Muscle layer of colon (tissue), 2 donors: Measurements from ENCODE around the gene IL32.

Source experiments
- H3K27ac ChIP-seq: one replicate; pipeline ENCODE4 v1.7.0; 2013; ENCODE audit warnings: low read depth, mild to moderate bottlenecking, low read length, moderate library complexity
- H3K27me3 ChIP-seq, 2 donors: one replicate each; pipeline ENCODE4 v1.7.0; 2013; ENCODE audit warnings: low read length in 2 of 2, mild to moderate bottlenecking in 2 of 2; ENCODE audit not compliant: insufficient read depth in 2 of 2, control insufficient read depth in 1 of 2
- H3K36me3 ChIP-seq: one replicate; pipeline ENCODE4 v1.7.0; 2013; ENCODE audit warnings: mild to moderate bottlenecking, low read length; ENCODE audit not compliant: insufficient read depth
- H3K4me1 ChIP-seq: one replicate; pipeline ENCODE4 v1.7.0; 2013; ENCODE audit warnings: mild to moderate bottlenecking, low read length; ENCODE audit not compliant: insufficient read depth
- H3K4me3 ChIP-seq, 2 donors: one replicate each; pipeline ENCODE4 v1.7.0; 2013; ENCODE audit warnings: low read length in 2 of 2, low read depth in 1 of 2, mild to moderate bottlenecking in 1 of 2, moderate library complexity in 1 of 2
- H3K9ac ChIP-seq: one replicate; pipeline ENCODE4 v1.7.0; 2013; ENCODE audit warnings: low read length
- H3K9me3 ChIP-seq: one replicate; pipeline ENCODE4 v1.7.0; 2013; ENCODE audit warnings: mild to moderate bottlenecking, low read length
- donor health status: abdominal sarcoma.
- donor health status: Adenocarcinoma of cecum.

The IL32 gene

GRCh38 chr16:3118204-3118790, 52.9 kb downstream of the IL32 start:
- Histone ChIP-seq H3K27ac (no peak overlapping the region), H3K9me3 (no peaks in the 10 kb centered on the region), H3K27me3 (no peaks in the 10 kb centered on the region), H3K9ac (no peak overlapping the region), H3K4me1 (peaks cover 12% of the 10 kb centered on the region), H3K36me3 (peaks cover 15% of the 10 kb centered on the region), H3K4me3 (no peak overlapping the region)

GRCh38 chr16:3118846-3119245, 53.4 kb downstream of the IL32 start:
- Histone ChIP-seq H3K27me3 (no peaks in the 10 kb centered on the region), H3K36me3 (peaks cover 15% of the 10 kb centered on the region), H3K4me1 (peaks cover 12% of the 10 kb centered on the region), H3K9ac (no peak overlapping the region), H3K27ac (no peak overlapping the region), H3K9me3 (no peaks in the 10 kb centered on the region), H3K4me3 (no peak overlapping the region)
